Measurements from ENCODE around the gene PHAF1. TPM values are rescaled to one million over a fixed set of nuclear protein-coding genes. Genes with fewer than 3 reads are reported as not detected.

Gene PHAF1
- total and polyA plus RNA-seq, 2 of the 13 experiments (the other 11 are each of a cell fraction or from before 2014, with no cell fraction given), result 48.3 to 174 TPM

GRCh38 chr16:67164599-67165061 lies 54.9 kb downstream of the PHAF1 start, which contains the start of gene HSF4 (continued):
- TF ChIP-seq CREB1 (IDR thresholded peaks at IDR 0.05) (no peak), CREB1 (CRISPR knock-in tag; IDR thresholded peaks at IDR 0.05) (no peak), ZNF550 (CRISPR knock-in tag; IDR thresholded peaks at IDR 0.05; ENCODE audit: borderline replicate concordance) (no peak), FOXA1 (IDR thresholded peaks at IDR 0.05) (no peak), FOXA1 (CRISPR knock-in tag; IDR thresholded peaks at IDR 0.05) (peak; percentile 29; the same call in 1 of the 2 replicates), RORA (CRISPR knock-in tag; IDR thresholded peaks at IDR 0.05) (no peak), SP4 (CRISPR knock-in tag; IDR thresholded peaks at IDR 0.05) (peak; percentile 81), ZNF878 (CRISPR knock-in tag; IDR thresholded peaks at IDR 0.05) (no peak), NFIC (IDR thresholded peaks at IDR 0.05; ENCODE audit: low read length) (no peak), RAD21 (CRISPR knock-in tag; IDR thresholded peaks at IDR 0.05) (peak; percentile 60; the same call in 1 of the 2 replicates), CREM (IDR thresholded peaks at IDR 0.05) (no peak), CREM (CRISPR knock-in tag; IDR thresholded peaks at IDR 0.05) (no peak), ZNF292 (CRISPR knock-in tag; IDR thresholded peaks at IDR 0.05; ENCODE audit: borderline replicate concordance, low read depth) (no peak), REL (CRISPR knock-in tag; conservative IDR thresholded peaks at IDR 0.05) (0 out of 2 replicates have a peak, but pooled peaks have one; percentile 70), ZNF7 (CRISPR knock-in tag; IDR thresholded peaks at IDR 0.05) (no peak), DNMT3B (CRISPR knock-in tag; conservative IDR thresholded peaks at IDR 0.05) (no peak), SRSF1 (optimal IDR thresholded peaks at IDR 0.05; ENCODE audit: low read depth, low read length) (no peak), CTCF (CRISPR knock-in tag; IDR thresholded peaks at IDR 0.05) (peak; percentile 28; the same call in 1 of the 2 replicates), ZNF776 (CRISPR knock-in tag; IDR thresholded peaks at IDR 0.05) (peak; percentile 86), HCFC1 (IDR thresholded peaks at IDR 0.05; ENCODE audit: low read depth, low read length) (no peak), SRY (CRISPR knock-in tag; IDR thresholded peaks at IDR 0.05) (peak; percentile 87; the same call in 1 of the 2 replicates), ZSCAN12 (CRISPR knock-in tag; IDR thresholded peaks at IDR 0.05) (peak; percentile 77; the same call in 1 of the 2 replicates), ZNF773 (CRISPR knock-in tag; IDR thresholded peaks at IDR 0.05; ENCODE audit: borderline replicate concordance) (peak; percentile 87; the same call in 1 of the 2 replicates), ZBTB3 (CRISPR knock-in tag; IDR thresholded peaks at IDR 0.05; ENCODE audit: borderline replicate concordance, low read depth) (0 out of 2 replicates have a peak, but pooled peaks have one; percentile 62), ZSCAN29 (CRISPR knock-in tag; conservative IDR thresholded peaks at IDR 0.05) (0 out of 2 replicates have a peak, but pooled peaks have one; percentile 34), XRCC5 (optimal IDR thresholded peaks at IDR 0.05; ENCODE audit: low read length) (peak; percentile 56), ZBTB26 (CRISPR knock-in tag; IDR thresholded peaks at IDR 0.05; ENCODE audit: borderline replicate concordance) (0 out of 2 replicates have a peak, but pooled peaks have one; percentile 58), KLF11 (CRISPR knock-in tag; IDR thresholded peaks at IDR 0.05) (no peak), HDAC2 (CRISPR knock-in tag; IDR thresholded peaks at IDR 0.05) (peak; percentile 70), MXD4 (CRISPR knock-in tag; IDR thresholded peaks at IDR 0.05) (peak; percentile 87), MAF1 (CRISPR knock-in tag; IDR thresholded peaks at IDR 0.05; ENCODE audit: borderline replicate concordance) (peak; percentile 70; the same call in 1 of the 2 replicates)

All from HepG2 (cell line).